Mucosa of gallbladder (tissue), 1 donor: ENCODE results near the gene APCDD1. TPM values are rescaled to one million over a fixed set of nuclear protein-coding genes. Genes with fewer than 3 reads are reported as not detected.
"Not testable (repeated sequence)": the region's sequence is repeated elsewhere in the genome, so short reads cannot be mapped to it uniquely, and the experiment has no call there.

ENCODE experiments used
- DNase-seq: peaks from one replicate; pipeline ENCODE4 v3.0.0-alpha.2; 2020; ENCODE audit warnings: low spot score
- total RNA-seq: library from RNA; stranded (reverse); gene quantifications from one replicate; pipeline ENCODE4 v1.2.1, GENCODE V29; 2021
- donor health status: DM: no; HTN: no; CAD: no.

APCDD1 gene
- total RNA-seq, 1 donor from 2014 or later: 170 TPM

GRCh38 chr18:10490401-10491165 is 36.1 kb downstream of the APCDD1 start:
- DNase-seq: peak; percentile 41

- DNase-seq: no peak
Observed at GRCh38 chr18:10495936-10496335, 41.5 kb downstream of the APCDD1 start.

- DNase-seq: no peak
Observed at GRCh38 chr18:10497206-10497749, 42.8 kb downstream of the APCDD1 start.

- no peak for DNase-seq
Observed at GRCh38 chr18:10499230-10499629, 44.8 kb downstream of the APCDD1 start.

GRCh38 chr18:10500038-10500437 is 45.6 kb downstream of the APCDD1 start:
- no peak for DNase-seq

- DNase-seq: no peak
Observed at GRCh38 chr18:10504723-10505122, 50.3 kb downstream of the APCDD1 start.

- not testable (repeated sequence) for DNase-seq
Observed at GRCh38 chr18:10505892-10506291, 51.5 kb downstream of the APCDD1 start.

GRCh38 chr18:10508591-10508990 is 54.2 kb downstream of the APCDD1 start:
- DNase-seq: no peak

- DNase-seq: no peak
Observed at GRCh38 chr18:10511236-10511635, 56.8 kb downstream of the APCDD1 start.

- DNase-seq: no peak
Observed at GRCh38 chr18:10514082-10514481, 59.6 kb downstream of the APCDD1 start.

- DNase-seq: no peak
Observed at GRCh38 chr18:10514601-10515000, 60.2 kb downstream of the APCDD1 start.

- no peak for DNase-seq
Observed at GRCh38 chr18:10515456-10515855, 61.0 kb downstream of the APCDD1 start.

- no peak for DNase-seq
Observed at GRCh38 chr18:10516078-10516477, 61.6 kb downstream of the APCDD1 start.

- peak; percentile 58 for DNase-seq
Observed at GRCh38 chr18:10518595-10519255, 64.3 kb downstream of the APCDD1 start.

GRCh38 chr18:10519366-10519765 is 64.9 kb downstream of the APCDD1 start:
- DNase-seq: no peak

GRCh38 chr18:10519999-10520935 is 65.8 kb downstream of the APCDD1 start:
- DNase-seq: peak; percentile 87

- DNase-seq: no peak
Observed at GRCh38 chr18:10521566-10521965, 67.1 kb downstream of the APCDD1 start.

- DNase-seq: no peak
Observed at GRCh38 chr18:10522574-10522973, 68.1 kb downstream of the APCDD1 start.

- DNase-seq: no peak
Observed at GRCh38 chr18:10523544-10523943, 69.1 kb downstream of the APCDD1 start.

GRCh38 chr18:10524507-10525370 is 70.3 kb downstream of the APCDD1 start:
- DNase-seq: peak; percentile 74

- DNase-seq: no peak
Observed at GRCh38 chr18:10525371-10525691, 70.9 kb downstream of the APCDD1 start.
